HG03025 (cell line): ENCODE data around the gene RANBP3L.
"Not testable (repeated sequence)": the region's sequence is repeated elsewhere in the genome, so short reads cannot be mapped to it uniquely, and the experiment has no call there.

Experiments
- ATAC-seq: cut with Tn5 transposase; IDR thresholded peaks from one replicate; pipeline ENCODE4 v1.9.1; 2021; ENCODE audit warnings: mild to moderate bottlenecking, moderate library complexity; ENCODE audit not compliant: unreplicated experiment, low FRiP score

The RANBP3L gene

GRCh38 chr5:36215910-36216309 is 85.8 kb downstream of the RANBP3L start:
- ATAC-seq: no peak

GRCh38 chr5:36214436-36214835 is 87.3 kb downstream of the RANBP3L start:
- ATAC-seq: no peak

GRCh38 chr5:36209664-36210063 is 92.0 kb downstream of the RANBP3L start:
- no peak for ATAC-seq

DNA sequence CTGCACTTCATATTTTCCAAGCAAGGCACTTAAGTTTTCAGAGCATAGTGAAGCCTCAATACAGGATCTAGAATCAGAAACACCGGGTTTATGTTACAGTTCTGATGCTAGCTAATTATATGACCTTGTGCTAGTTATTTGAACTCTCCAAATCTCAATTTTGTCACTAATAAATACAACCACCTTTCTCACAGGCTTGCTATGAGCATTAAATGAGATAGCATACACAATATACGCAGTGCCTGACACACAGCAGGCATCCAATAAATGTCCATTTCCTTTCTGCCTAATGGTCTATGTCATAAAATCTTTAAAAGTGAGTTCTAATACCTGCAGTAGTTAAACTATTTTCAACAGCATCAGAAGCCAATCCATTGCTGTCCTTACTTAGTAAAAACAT is 92.9 kb downstream of the RANBP3L start:
- ATAC-seq: no peak

DNA sequence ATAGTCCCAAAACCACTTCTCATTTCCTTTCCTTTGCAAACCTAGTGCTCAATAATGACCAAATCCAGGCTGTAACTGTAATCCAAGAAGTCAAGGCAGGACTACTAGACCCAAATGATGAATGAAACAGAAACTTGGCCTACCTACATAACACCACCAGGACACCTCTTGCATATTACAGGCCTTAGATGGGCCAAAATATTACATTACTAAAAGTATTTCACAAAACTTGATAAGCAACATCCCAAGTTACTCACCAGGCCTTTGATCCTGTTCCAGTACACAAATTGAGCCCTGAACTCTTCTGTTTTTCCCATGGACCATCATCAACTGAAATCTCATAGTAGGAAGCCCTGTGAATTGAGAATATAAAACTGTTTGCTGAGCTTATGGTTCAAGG is 94.8 kb downstream of the RANBP3L start:
- ATAC-seq: no peak

DNA sequence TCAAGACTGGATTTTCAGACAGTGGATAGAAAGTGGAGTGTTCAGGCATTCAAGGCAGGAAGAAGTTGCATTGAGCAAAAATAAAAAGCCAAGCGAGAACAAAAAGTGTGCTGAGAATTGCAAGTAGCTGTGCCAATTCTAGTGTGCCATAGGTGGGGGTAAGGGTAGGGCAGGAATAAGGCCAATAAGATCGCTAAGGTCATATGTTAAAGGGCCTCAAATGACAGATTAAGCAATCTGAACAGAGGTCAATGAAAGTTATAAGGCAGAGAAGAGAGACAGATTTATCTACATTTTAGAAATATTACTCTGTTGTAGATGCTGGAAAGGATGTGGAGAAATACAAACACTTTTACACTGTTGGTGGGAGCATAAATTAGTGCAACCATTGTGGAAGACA is 96.4 kb downstream of the RANBP3L start:
- no peak for ATAC-seq

- no peak for ATAC-seq
Observed at GRCh38 chr5:36202521-36202961, 99.2 kb downstream of the RANBP3L start.

- no peak for ATAC-seq
Observed at GRCh38 chr5:36200513-36200912, 101.2 kb downstream of the RANBP3L start.

- ATAC-seq: no peak
Observed at GRCh38 chr5:36199620-36200019, 102.1 kb downstream of the RANBP3L start.

DNA sequence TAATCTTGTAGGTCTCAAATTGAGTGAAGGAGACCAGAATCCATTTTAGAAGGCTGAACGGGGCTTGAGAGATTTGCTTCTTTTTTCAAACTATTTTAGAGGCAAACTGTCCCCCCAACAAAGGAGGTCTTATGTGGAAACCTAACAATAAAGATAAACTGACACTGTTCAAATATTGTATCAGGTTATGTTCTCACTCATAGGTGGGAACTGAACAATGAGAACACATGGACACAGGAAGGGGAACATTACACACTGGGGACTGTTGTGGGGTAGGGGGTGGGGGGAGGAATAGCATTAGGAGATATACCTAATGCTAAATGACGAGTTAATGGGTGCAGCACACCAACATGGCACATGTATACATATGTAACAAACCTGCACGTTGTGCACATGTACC is 102.9 kb downstream of the RANBP3L start:
- not testable (repeated sequence) for ATAC-seq
